DMS153 (cell line): ENCODE measurements around the gene GOLGA8K.
"Not testable (repeated sequence)": the region's sequence is repeated elsewhere in the genome, so short reads cannot be mapped to it uniquely, and the experiment has no call there.

ENCODE experiments used
- DNase-seq: peaks from one replicate; lab custom pipeline; 2025; lab: John Stamatoyannopoulos, UW

GOLGA8K gene

GRCh38 chr15:32403192-32403591 is at the start of gene GOLGA8K:
Gene GOLGA8K (minus strand): TSS chr15:32403292. CDS start chr15:32403194, 98 bp downstream.
- DNase-seq = not testable (repeated sequence)

- not testable (repeated sequence) for DNase-seq
Observed at GRCh38 chr15:32440445-32440977, 37.4 kb upstream of the GOLGA8K start.

GRCh38 chr15:32434102-32434963 is 31.2 kb upstream of the GOLGA8K start:
- not testable (repeated sequence) for DNase-seq

GRCh38 chr15:32427635-32428034 is 24.5 kb upstream of the GOLGA8K start:
- DNase-seq = not testable (repeated sequence)

GRCh38 chr15:32426511-32426910 is 23.4 kb upstream of the GOLGA8K start:
- DNase-seq = not testable (repeated sequence)

GRCh38 chr15:32407903-32408302 is 4.8 kb upstream of the GOLGA8K start:
- not testable (repeated sequence) for DNase-seq

GRCh38 chr15:32396522-32396921 is 6.6 kb downstream of the GOLGA8K start:
- DNase-seq = not testable (repeated sequence)

GRCh38 chr15:32394745-32395144 is 8.3 kb downstream of the GOLGA8K start:
- DNase-seq = not testable (repeated sequence)

GRCh38 chr15:32388050-32388648 is 14.9 kb downstream of the GOLGA8K start:
- not testable (repeated sequence) for DNase-seq

GRCh38 chr15:32385823-32386495 is 17.1 kb downstream of the GOLGA8K start:
- DNase-seq = not testable (repeated sequence)

- DNase-seq = not testable (repeated sequence)
Observed at GRCh38 chr15:32374185-32374584, 28.9 kb downstream of the GOLGA8K start.

GRCh38 chr15:32373707-32374106 is 29.4 kb downstream of the GOLGA8K start:
- DNase-seq = not testable (repeated sequence)

- not testable (repeated sequence) for DNase-seq
Observed at GRCh38 chr15:32372075-32372474, 31.0 kb downstream of the GOLGA8K start.

GRCh38 chr15:32370526-32370925 is 32.6 kb downstream of the GOLGA8K start:
- DNase-seq = not testable (repeated sequence)

GRCh38 chr15:32370064-32370463 is 33.0 kb downstream of the GOLGA8K start:
- DNase-seq = not testable (repeated sequence)

- not testable (repeated sequence) for DNase-seq
Observed at GRCh38 chr15:32366492-32366891, 36.6 kb downstream of the GOLGA8K start.

- DNase-seq = not testable (repeated sequence)
Observed at GRCh38 chr15:32365955-32366354, 37.1 kb downstream of the GOLGA8K start.

- not testable (repeated sequence) for DNase-seq
Observed at GRCh38 chr15:32364944-32365343, 38.1 kb downstream of the GOLGA8K start.

GRCh38 chr15:32363449-32363848 is 39.6 kb downstream of the GOLGA8K start:
- DNase-seq = not testable (repeated sequence)

GRCh38 chr15:32361662-32362061 is 41.4 kb downstream of the GOLGA8K start:
- DNase-seq = not testable (repeated sequence)

GRCh38 chr15:32358462-32358861 is 44.6 kb downstream of the GOLGA8K start:
- not testable (repeated sequence) for DNase-seq

GRCh38 chr15:32356909-32357308 is 46.2 kb downstream of the GOLGA8K start:
- DNase-seq = not testable (repeated sequence)
